Prostate gland (tissue), 2 donors: ENCODE data around the gene BEAN1. TPM values are rescaled to one million over a fixed set of nuclear protein-coding genes. Genes with fewer than 3 reads are reported as not detected.
"Not testable (repeated sequence)": the region's sequence is repeated elsewhere in the genome, so short reads cannot be mapped to it uniquely, and the experiment has no call there.

Experiments
- DNase-seq: peaks from one replicate; pipeline ENCODE4 v3.0.0-alpha.2; 2019; ENCODE audit warnings: low spot score
- H3K27ac ChIP-seq, 2 donors: fragments of 200-600 bp; sonication (generic); 2 replicates each; pipeline ENCODE4 v1.5.1; 2017 to 2019
- H3K27me3 ChIP-seq: fragments of 200-600 bp; sonication (generic); replicated peaks from 2 replicates; pipeline ENCODE4 v1.5.1; 2019; ENCODE audit not compliant: insufficient read depth
- H3K36me3 ChIP-seq, 2 donors: fragments of 200-600 bp; sonication (generic); 1 replicate in 1 of 2; 2 replicates in 1 of 2; pipeline versions ENCODE4 v1.5.1 to v1.8.1; 2017 to 2019
- H3K4me1 ChIP-seq: fragments of 200-600 bp; sonication (generic); replicated peaks from 2 replicates; pipeline ENCODE4 v1.5.1; 2019
- H3K4me3 ChIP-seq, 2 donors: fragments of 200-600 bp; sonication (generic); 2 replicates each; pipeline ENCODE4 v1.5.1; 2017 to 2019
- H3K9me3 ChIP-seq: fragments of 200-600 bp; sonication (generic); 2 replicates; pipeline ENCODE4 v1.5.1; 2017
- CTCF ChIP-seq, 4 experiments: fragments of 200-600 bp in 2 of 4; fragments of 450-650 bp in 2 of 4; sonication (generic) in 2 of 4; IDR thresholded peaks; 1 replicate in 3 of 4; 2 replicates in 1 of 4; pipeline ENCODE4 v1.5.1; 2016 to 2019; ENCODE audit warnings: antibody characterized with exemption in 4 of 4, mild to moderate bottlenecking in 2 of 4, moderate library complexity in 2 of 4
- POLR2A ChIP-seq: fragments of 450-650 bp; IDR thresholded peaks from one replicate; pipeline ENCODE4 v1.6.1; 2016; ENCODE audit warnings: antibody characterized with exemption, mild to moderate bottlenecking
- POLR2AphosphoS5 ChIP-seq: sonication (generic); formaldehyde crosslinking; IDR thresholded peaks from one replicate; pipeline ENCODE4 v1.6.1; 2017; ENCODE audit warnings: antibody characterized with exemption
- WGBS: methylation state at CpG from one replicate; pipeline ENCODE4 v1.1.5; 2018; 5-methylcytosine and 5-hydroxymethylcytosine counted together
- intact Hi-C: fragments of 100-400 bp; cut with DNase I; formaldehyde crosslinking; loops from one replicate; pipeline ENCODE4 v1.14.2; 2022
- total RNA-seq, 2 donors: library from RNA; depleted of rRNA; stranded (reverse); fragments of >200 nt; gene quantifications; one replicate each; pipeline ENCODE4 v1.1.0, GENCODE V29; 2016

The BEAN1 gene
- total RNA-seq, 2 donors from 2014 or later = 0.14 to 0.51 TPM

GRCh38 chr16:66511602-66512271 lies 84.6 kb downstream of the BEAN1 start:
- Histone ChIP-seq H3K4me1 (peaks cover 33% of the 10 kb centered on the region), H3K27me3 (no peaks in the 10 kb centered on the region), H3K4me3 (no peak overlapping the region), H3K9me3 (no peaks in the 10 kb centered on the region), H3K27ac (peak overlapping the region; percentile 53 to 59), H3K36me3 (no peaks in the 10 kb centered on the region)
- TF ChIP-seq POLR2A (no peak), POLR2AphosphoS5 (peak; percentile 51)
- peak; percentile 53 for DNase-seq
- 37% methylated on average over 13 of the region's 13 CpGs for WGBS
- intact Hi-C loops = no loop called here

GRCh38 chr16:66512272-66513110 lies 85.4 kb downstream of the BEAN1 start:
- no peak for DNase-seq
- H3K36me3 ChIP-seq = no peaks in the 10 kb centered on the region
- intact Hi-C loops = no loop called here
- H3K9me3 ChIP-seq = no peaks in the 10 kb centered on the region
- TF ChIP-seq POLR2A = no peak
- TF ChIP-seq POLR2AphosphoS5 = no peak
- no peak for TF ChIP-seq CTCF (IDR thresholded peaks at IDR 0.05)
- WGBS = 83% methylated on average over 15 of the region's 15 CpGs
- no peaks in the 10 kb centered on the region for H3K27me3 ChIP-seq
- H3K4me1 ChIP-seq = peaks cover 38% of the 10 kb centered on the region
- H3K4me3 ChIP-seq = no peak overlapping the region
- peak overlapping the region; percentile 53 to 59 for H3K27ac ChIP-seq

GRCh38 chr16:66513111-66513723 lies 86.1 kb downstream of the BEAN1 start:
- intact Hi-C loops = no loop called here
- no peak for DNase-seq
- Histone ChIP-seq H3K27ac (no peak overlapping the region), H3K36me3 (no peaks in the 10 kb centered on the region), H3K4me3 (no peak overlapping the region), H3K9me3 (no peaks in the 10 kb centered on the region), H3K4me1 (peaks cover 38% of the 10 kb centered on the region), H3K27me3 (no peaks in the 10 kb centered on the region)
- no peak for TF ChIP-seq POLR2AphosphoS5
- TF ChIP-seq POLR2A = no peak
- TF ChIP-seq CTCF (IDR thresholded peaks at IDR 0.05) = no peak
- WGBS = 62% methylated on average over 8 of the region's 8 CpGs

GRCh38 chr16:66514391-66514790 lies 87.3 kb downstream of the BEAN1 start:
- H3K9me3 ChIP-seq, H3K27me3 ChIP-seq, H3K27ac ChIP-seq, H3K4me3 ChIP-seq, H3K36me3 ChIP-seq, DNase-seq, intact Hi-C loops: not testable (repeated sequence)
- peaks cover 35% of the 10 kb centered on the region for H3K4me1 ChIP-seq
- 96% methylated on average over 11 of the region's 17 CpGs for WGBS

GRCh38 chr16:66514980-66515595 lies 88.0 kb downstream of the BEAN1 start:
- DNase-seq, H3K36me3 ChIP-seq, H3K4me3 ChIP-seq, H3K27me3 ChIP-seq, H3K9me3 ChIP-seq: not testable (repeated sequence)
- 96% methylated on average over 10 of the region's 10 CpGs for WGBS
- Histone ChIP-seq H3K4me1 (peaks cover 35% of the 10 kb centered on the region), H3K27ac (peak overlapping the region in 1 of 2 donors; percentile 96)
- intact Hi-C loops = loop anchor here (5.0 kb wide), 2 partner anchors 33 to 37 kb away; partner anchors contain the start of genes CKLF and TK2
